ACC112 (cell line): Measurements from ENCODE around the gene ZNF408.

Experiments
- H2AFZ ChIP-seq: fragments of 200-600 bp; sonication (generic); one replicate; pipeline ENCODE4 v1.6.0; 2017; ENCODE audit warnings: antibody characterized with exemption, low read length; ENCODE audit not compliant: unreplicated experiment
- H3K27ac ChIP-seq: fragments of 200-600 bp; sonication (generic); 2 replicates; pipeline ENCODE4 v1.5.1; 2014; ENCODE audit warnings: low read depth, mild to moderate bottlenecking, antibody characterized with exemption, low read length, moderate library complexity
- H3K27me3 ChIP-seq: fragments of 200-600 bp; sonication (generic); 2 replicates; pipeline ENCODE4 v1.6.1; 2014; ENCODE audit warnings: mild to moderate bottlenecking, antibody characterized with exemption, low read length, moderate library complexity, mixed read lengths; ENCODE audit not compliant: insufficient read depth
- H3K36me3 ChIP-seq: fragments of 200-600 bp; sonication (generic); 2 replicates; pipeline ENCODE4 v1.6.1; 2016; ENCODE audit warnings: mild to moderate bottlenecking, antibody characterized with exemption, low read length, moderate library complexity, mixed read lengths; ENCODE audit not compliant: insufficient read depth
- H3K4me1 ChIP-seq: fragments of 200-600 bp; sonication (generic); one replicate; pipeline ENCODE4 v1.6.1; 2016; ENCODE audit warnings: low read length, mixed read lengths; ENCODE audit not compliant: insufficient read depth, unreplicated experiment, control insufficient read depth
- H3K4me3 ChIP-seq: fragments of 200-600 bp; sonication (generic); 2 replicates; pipeline ENCODE4 v1.5.1; 2014; ENCODE audit warnings: mild to moderate bottlenecking, low read depth, low read length
- H3K79me2 ChIP-seq: fragments of 200-600 bp; sonication (generic); one replicate; pipeline ENCODE4 v1.6.0; 2016; ENCODE audit warnings: low read length; ENCODE audit not compliant: control insufficient read depth, unreplicated experiment, insufficient read depth

Gene ZNF408

GRCh38 chr11:46682773-46683752, 17.8 kb upstream of the ZNF408 start:
- H2AFZ ChIP-seq = no peak overlapping the region
- peaks cover 15% of the 10 kb centered on the region; the same call in 1 of the 2 replicates for H3K36me3 ChIP-seq
- no peaks in the 10 kb centered on the region for H3K27me3 ChIP-seq
- no peaks in the 10 kb centered on the region for H3K79me2 ChIP-seq
- no peak overlapping the region for H3K4me3 ChIP-seq
- H3K27ac ChIP-seq = no peak overlapping the region
- H3K4me1 ChIP-seq = peaks cover 16% of the 10 kb centered on the region

DNA sequence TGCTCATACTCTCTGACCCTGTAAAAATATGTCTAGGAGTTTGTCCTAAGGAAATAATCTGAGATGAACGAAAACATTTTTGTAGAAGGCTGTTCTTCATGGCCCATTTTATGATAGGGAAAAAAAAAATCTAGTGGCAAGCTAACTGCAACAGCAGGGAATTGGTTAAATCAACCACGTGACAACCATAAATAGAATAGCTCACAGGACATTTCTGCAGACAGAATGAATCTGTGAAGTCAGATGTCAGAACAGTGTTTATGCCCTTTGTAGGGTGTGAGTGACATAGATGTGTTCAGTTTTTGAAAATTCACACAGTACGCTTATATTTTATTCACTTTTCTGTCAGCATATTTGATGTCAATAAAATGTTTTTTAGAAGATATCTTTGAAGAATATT, 16.5 kb upstream of the ZNF408 start:
- peaks cover 17% of the 10 kb centered on the region; the same call in 1 of the 2 replicates for H3K36me3 ChIP-seq

DNA sequence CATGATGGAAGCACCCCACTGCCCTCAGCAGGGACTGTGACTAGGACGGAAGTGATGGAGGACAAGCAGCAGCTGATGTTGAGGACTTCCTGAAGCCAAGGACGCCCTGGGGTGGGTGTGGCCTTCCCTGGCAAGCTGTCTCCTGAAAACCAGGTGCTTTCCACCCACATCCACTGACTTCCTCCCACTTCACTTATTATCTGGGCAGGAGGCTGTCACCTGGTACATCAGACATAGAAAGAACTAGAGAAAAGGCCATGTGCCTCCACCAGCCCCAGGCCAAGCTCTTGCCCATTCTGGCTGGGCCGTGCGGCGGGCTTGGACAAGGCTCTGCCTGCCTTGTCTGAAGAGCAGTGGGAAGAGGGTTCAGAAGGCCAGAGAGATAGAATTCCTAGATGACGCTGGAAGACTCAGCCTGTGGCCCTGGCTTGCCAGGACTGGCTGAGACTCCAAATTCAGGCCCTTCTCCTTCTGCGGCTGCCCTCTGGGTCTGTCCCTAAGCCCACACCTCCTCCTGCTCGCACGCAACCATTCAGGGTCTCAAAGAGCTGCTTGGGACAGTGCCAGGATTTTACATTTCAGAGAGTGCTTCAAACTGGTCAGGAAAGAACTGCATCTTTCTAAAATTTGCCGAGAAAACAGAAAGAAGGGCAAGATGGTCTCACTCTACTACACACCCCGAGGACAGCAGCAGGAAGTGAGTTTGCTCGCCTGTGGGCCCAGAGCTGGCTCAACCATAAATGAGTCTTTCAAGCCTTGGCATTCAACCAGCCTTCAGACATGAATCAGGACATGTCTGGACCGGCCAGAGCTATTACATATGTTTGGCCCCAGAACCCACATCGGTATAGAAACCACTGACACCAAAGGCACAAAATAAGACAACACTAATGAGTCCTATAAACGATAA, 13.7 kb upstream of the ZNF408 start:
- no peaks in the 10 kb centered on the region for H3K27me3 ChIP-seq
- H3K27ac ChIP-seq = peak overlapping the region; percentile 77
- peaks cover 17% of the 10 kb centered on the region; the same call in 1 of the 2 replicates for H3K36me3 ChIP-seq
- H3K79me2 ChIP-seq = no peaks in the 10 kb centered on the region
- H3K4me3 ChIP-seq = 0 out of 2 replicates have a peak overlapping the region, but pooled peaks have one; percentile 12
- peaks cover 12% of the 10 kb centered on the region for H3K4me1 ChIP-seq
- no peak overlapping the region for H2AFZ ChIP-seq

More for the DNA sequence above, 16.5 kb upstream of the ZNF408 start:
- Histone ChIP-seq H2AFZ (no peak overlapping the region), H3K79me2 (no peaks in the 10 kb centered on the region), H3K4me1 (peaks cover 12% of the 10 kb centered on the region), H3K4me3 (no peak overlapping the region), H3K27me3 (no peaks in the 10 kb centered on the region), H3K27ac (no peak overlapping the region)

- no peak overlapping the region for H3K27ac ChIP-seq
- no peaks in the 10 kb centered on the region for H3K79me2 ChIP-seq
- H3K4me3 ChIP-seq = no peak overlapping the region
- peaks cover 12% of the 10 kb centered on the region for H3K4me1 ChIP-seq
- no peaks in the 10 kb centered on the region for H3K27me3 ChIP-seq
- H2AFZ ChIP-seq = no peak overlapping the region
- peaks cover 14% of the 10 kb centered on the region; the same call in 1 of the 2 replicates for H3K36me3 ChIP-seq
Observed at GRCh38 chr11:46690702-46691101, 10.1 kb upstream of the ZNF408 start.

GRCh38 chr11:46692450-46692849, 8.4 kb upstream of the ZNF408 start:
- Histone ChIP-seq H2AFZ (no peak overlapping the region), H3K79me2 (peaks cover 5% of the 10 kb centered on the region), H3K4me3 (no peak overlapping the region), H3K36me3 (peaks cover 8% of the 10 kb centered on the region; the same call in 1 of the 2 replicates), H3K27ac (no peak overlapping the region), H3K27me3 (no peaks in the 10 kb centered on the region), H3K4me1 (peaks cover 7% of the 10 kb centered on the region)

DNA sequence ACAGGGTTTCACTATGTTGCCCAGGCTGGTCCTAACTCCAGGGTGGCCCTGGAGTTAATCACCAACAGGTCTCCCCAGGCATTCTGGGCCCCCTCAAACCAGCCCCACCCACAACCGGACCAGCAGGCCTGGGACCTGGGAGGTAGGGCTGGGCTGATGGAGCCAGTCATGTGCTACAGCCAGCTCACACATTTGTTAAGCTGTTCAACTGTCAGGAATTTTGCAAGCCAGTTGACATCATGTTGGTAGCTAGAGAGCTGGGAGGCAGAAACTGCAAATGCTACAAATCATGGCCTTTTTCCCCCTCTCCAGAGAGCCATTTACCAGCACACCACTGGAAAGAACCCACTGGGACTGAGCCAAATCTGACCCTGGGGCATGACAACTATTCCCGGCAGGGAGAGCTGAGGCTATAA, 7.2 kb upstream of the ZNF408 start:
- H2AFZ ChIP-seq = no peak overlapping the region
- H3K4me1 ChIP-seq = peaks cover 9% of the 10 kb centered on the region
- peaks cover 15% of the 10 kb centered on the region for H3K79me2 ChIP-seq
- H3K4me3 ChIP-seq = no peak overlapping the region
- no peaks in the 10 kb centered on the region for H3K36me3 ChIP-seq
- no peaks in the 10 kb centered on the region for H3K27me3 ChIP-seq
- H3K27ac ChIP-seq = peak overlapping the region; percentile 6; the same call in 1 of the 2 replicates

DNA sequence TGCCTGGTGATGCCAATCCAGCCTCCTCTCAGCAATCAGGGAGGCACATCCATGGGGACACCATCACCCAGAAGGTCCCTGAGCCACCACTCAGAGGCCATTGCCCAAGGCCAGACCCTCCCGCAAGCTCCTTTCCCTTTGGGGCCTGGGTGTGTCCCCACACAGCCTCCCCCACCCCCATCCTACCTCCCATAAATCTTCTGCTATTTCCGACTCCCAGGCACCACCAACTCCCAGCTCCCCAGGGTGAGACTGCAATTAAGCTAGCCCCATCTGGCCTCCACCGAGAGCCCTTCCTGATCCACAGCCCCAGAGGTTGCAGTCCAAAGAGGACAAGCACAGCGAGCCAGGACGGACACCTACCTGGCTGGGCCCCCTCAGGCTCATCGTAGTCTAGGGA, 6.8 kb upstream of the ZNF408 start:
- peak overlapping the region; percentile 6; the same call in 1 of the 2 replicates for H3K27ac ChIP-seq
- no peak overlapping the region for H3K4me3 ChIP-seq
- H3K4me1 ChIP-seq = peaks cover 14% of the 10 kb centered on the region
- no peaks in the 10 kb centered on the region for H3K27me3 ChIP-seq
- H3K36me3 ChIP-seq = no peaks in the 10 kb centered on the region
- H3K79me2 ChIP-seq = peaks cover 20% of the 10 kb centered on the region
- no peak overlapping the region for H2AFZ ChIP-seq

GRCh38 chr11:46694607-46695006, 6.2 kb upstream of the ZNF408 start:
- H3K27me3 ChIP-seq = no peaks in the 10 kb centered on the region
- H3K79me2 ChIP-seq = peaks cover 24% of the 10 kb centered on the region
- H3K4me3 ChIP-seq = no peak overlapping the region
- no peak overlapping the region for H2AFZ ChIP-seq
- peaks cover 15% of the 10 kb centered on the region for H3K4me1 ChIP-seq
- H3K36me3 ChIP-seq = no peaks in the 10 kb centered on the region
- H3K27ac ChIP-seq = no peak overlapping the region

GRCh38 chr11:46695345-46696211, 5.3 kb upstream of the ZNF408 start:
- H3K79me2 ChIP-seq = peaks cover 26% of the 10 kb centered on the region
- H3K27ac ChIP-seq = no peak overlapping the region
- no peak overlapping the region for H3K4me3 ChIP-seq

GRCh38 chr11:46696212-46696558, 4.6 kb upstream of the ZNF408 start:
- peaks cover 15% of the 10 kb centered on the region for H3K4me1 ChIP-seq
- peaks cover 30% of the 10 kb centered on the region for H3K79me2 ChIP-seq
- H3K4me3 ChIP-seq = no peak overlapping the region
- H3K27ac ChIP-seq = no peak overlapping the region
- no peak overlapping the region for H2AFZ ChIP-seq
- no peaks in the 10 kb centered on the region for H3K27me3 ChIP-seq
- H3K36me3 ChIP-seq = no peaks in the 10 kb centered on the region

More at GRCh38 chr11:46695345-46696211, 5.3 kb upstream of the ZNF408 start:
- no peaks in the 10 kb centered on the region for H3K27me3 ChIP-seq
- H3K4me1 ChIP-seq = peaks cover 15% of the 10 kb centered on the region
- no peaks in the 10 kb centered on the region for H3K36me3 ChIP-seq
- no peak overlapping the region for H2AFZ ChIP-seq
